ENCODE results near the gene IGFBP4. TPM values are rescaled to one million over a fixed set of nuclear protein-coding genes. Genes with fewer than 3 reads are reported as not detected.

Gene IGFBP4
- total RNA-seq, 1 experiment from 2014 or later = not detected

- no peak overlapping the region for H3K4me2 ChIP-seq (ENCODE audit: low read depth, low read length, poor library complexity, severe bottlenecking)
- H2AFZ ChIP-seq (ENCODE audit: low read length) = no peak overlapping the region
- peaks cover 7% of the 10 kb centered on the region for H3K4me1 ChIP-seq (ENCODE audit: low read length)
- no peaks in the 10 kb centered on the region for H3K36me3 ChIP-seq (ENCODE audit: insufficient read depth, low read length)
- H3K9me2 ChIP-seq (replicated peaks; ENCODE audit: insufficient read depth, low read length) = no peaks in the 10 kb centered on the region
- H3K4me3 ChIP-seq (ENCODE audit: low read length) = no peak overlapping the region
- H3K27ac ChIP-seq (ENCODE audit: low read length) = no peak overlapping the region
- H4K20me1 ChIP-seq (ENCODE audit: insufficient read depth, low read depth, low read length) = no peaks in the 10 kb centered on the region; the same call in 1 of the 2 replicates
- H3K79me2 ChIP-seq (ENCODE audit: low read length) = no peaks in the 10 kb centered on the region
- no peaks in the 10 kb centered on the region for H3K9me3 ChIP-seq (ENCODE audit: low read length)
- no peak overlapping the region for H3K9ac ChIP-seq (ENCODE audit: low read length)
- no peaks in the 10 kb centered on the region for H3K27me3 ChIP-seq (ENCODE audit: low read length)
- DNase-seq = no peak
These were observed 41.2 kb downstream of the IGFBP4 start for GRCh38 chr17:40484285-40484972.

- no peak overlapping the region for H3K4me3 ChIP-seq (ENCODE audit: low read length)
- no peak for DNase-seq
- H3K9me3 ChIP-seq (ENCODE audit: low read length) = no peaks in the 10 kb centered on the region
- no peaks in the 10 kb centered on the region for H3K9me2 ChIP-seq (replicated peaks; ENCODE audit: insufficient read depth, low read length)
- peaks cover 12% of the 10 kb centered on the region for H3K4me1 ChIP-seq (ENCODE audit: low read length)
- no peak overlapping the region for H3K9ac ChIP-seq (ENCODE audit: low read length)
- H3K4me2 ChIP-seq (ENCODE audit: low read depth, low read length, poor library complexity, severe bottlenecking) = no peak overlapping the region
- H3K27me3 ChIP-seq (ENCODE audit: low read length) = no peaks in the 10 kb centered on the region
- no peak overlapping the region for H3K27ac ChIP-seq (ENCODE audit: low read length)
- no peaks in the 10 kb centered on the region for H3K79me2 ChIP-seq (ENCODE audit: low read length)
- H3K36me3 ChIP-seq (ENCODE audit: insufficient read depth, low read length) = no peaks in the 10 kb centered on the region
- no peaks in the 10 kb centered on the region; the same call in 1 of the 2 replicates for H4K20me1 ChIP-seq (ENCODE audit: insufficient read depth, low read depth, low read length)
- H2AFZ ChIP-seq (ENCODE audit: low read length) = no peak overlapping the region
These were observed 41.8 kb downstream of the IGFBP4 start for GRCh38 chr17:40484973-40485530.

- Histone ChIP-seq H3K27me3 (ENCODE audit: low read length) (no peaks in the 10 kb centered on the region), H3K9me3 (ENCODE audit: low read length) (no peaks in the 10 kb centered on the region), H3K27ac (ENCODE audit: low read length) (no peak overlapping the region), H3K9ac (ENCODE audit: low read length) (no peak overlapping the region), H3K4me2 (ENCODE audit: low read depth, low read length, poor library complexity, severe bottlenecking) (no peak overlapping the region), H3K36me3 (ENCODE audit: insufficient read depth, low read length) (no peaks in the 10 kb centered on the region), H4K20me1 (ENCODE audit: insufficient read depth, low read depth, low read length) (no peaks in the 10 kb centered on the region; the same call in 1 of the 2 replicates), H3K9me2 (replicated peaks; ENCODE audit: insufficient read depth, low read length) (no peaks in the 10 kb centered on the region), H2AFZ (ENCODE audit: low read length) (no peak overlapping the region), H3K4me3 (ENCODE audit: low read length) (no peak overlapping the region), H3K79me2 (ENCODE audit: low read length) (no peaks in the 10 kb centered on the region), H3K4me1 (ENCODE audit: low read length) (peaks cover 6% of the 10 kb centered on the region)
- no peak for DNase-seq
These were observed 42.7 kb downstream of the IGFBP4 start for GRCh38 chr17:40485851-40486521.

GRCh38 chr17:40486522-40487370 is 43.5 kb downstream of the IGFBP4 start:
- Histone ChIP-seq H3K4me3 (ENCODE audit: low read length) (no peak overlapping the region), H3K27me3 (ENCODE audit: low read length) (no peaks in the 10 kb centered on the region), H4K20me1 (ENCODE audit: insufficient read depth, low read depth, low read length) (no peaks in the 10 kb centered on the region; the same call in 1 of the 2 replicates), H3K9me3 (ENCODE audit: low read length) (no peaks in the 10 kb centered on the region), H3K79me2 (ENCODE audit: low read length) (no peaks in the 10 kb centered on the region), H3K4me1 (ENCODE audit: low read length) (peaks cover 6% of the 10 kb centered on the region), H2AFZ (ENCODE audit: low read length) (no peak overlapping the region), H3K9ac (ENCODE audit: low read length) (no peak overlapping the region), H3K9me2 (replicated peaks; ENCODE audit: insufficient read depth, low read length) (no peaks in the 10 kb centered on the region), H3K36me3 (ENCODE audit: insufficient read depth, low read length) (no peaks in the 10 kb centered on the region), H3K27ac (ENCODE audit: low read length) (no peak overlapping the region), H3K4me2 (ENCODE audit: low read depth, low read length, poor library complexity, severe bottlenecking) (no peak overlapping the region)
- DNase-seq = no peak

- Histone ChIP-seq H3K9ac (ENCODE audit: low read length) (no peak overlapping the region), H3K27ac (ENCODE audit: low read length) (no peak overlapping the region), H3K27me3 (ENCODE audit: low read length) (no peaks in the 10 kb centered on the region), H3K9me2 (replicated peaks; ENCODE audit: insufficient read depth, low read length) (no peaks in the 10 kb centered on the region), H3K79me2 (ENCODE audit: low read length) (no peaks in the 10 kb centered on the region), H3K4me2 (ENCODE audit: low read depth, low read length, poor library complexity, severe bottlenecking) (no peak overlapping the region), H2AFZ (ENCODE audit: low read length) (no peak overlapping the region), H3K36me3 (ENCODE audit: insufficient read depth, low read length) (no peaks in the 10 kb centered on the region), H3K4me3 (ENCODE audit: low read length) (no peak overlapping the region), H4K20me1 (ENCODE audit: insufficient read depth, low read depth, low read length) (no peaks in the 10 kb centered on the region; the same call in 1 of the 2 replicates), H3K4me1 (ENCODE audit: low read length) (peaks cover 6% of the 10 kb centered on the region), H3K9me3 (ENCODE audit: low read length) (no peaks in the 10 kb centered on the region)
- DNase-seq = no peak
These were observed 44.2 kb downstream of the IGFBP4 start for GRCh38 chr17:40487371-40488020.

GRCh38 chr17:40490289-40490853 is 47.1 kb downstream of the IGFBP4 start:
- Histone ChIP-seq H3K27ac (ENCODE audit: low read length) (no peak overlapping the region), H2AFZ (ENCODE audit: low read length) (no peak overlapping the region), H3K9me3 (ENCODE audit: low read length) (no peaks in the 10 kb centered on the region), H3K9ac (ENCODE audit: low read length) (no peak overlapping the region), H4K20me1 (ENCODE audit: insufficient read depth, low read depth, low read length) (no peaks in the 10 kb centered on the region; the same call in 1 of the 2 replicates), H3K9me2 (replicated peaks; ENCODE audit: insufficient read depth, low read length) (no peaks in the 10 kb centered on the region), H3K4me1 (ENCODE audit: low read length) (peaks cover 6% of the 10 kb centered on the region), H3K4me2 (ENCODE audit: low read depth, low read length, poor library complexity, severe bottlenecking) (no peak overlapping the region), H3K79me2 (ENCODE audit: low read length) (no peaks in the 10 kb centered on the region), H3K4me3 (ENCODE audit: low read length) (no peak overlapping the region), H3K36me3 (ENCODE audit: insufficient read depth, low read length) (no peaks in the 10 kb centered on the region), H3K27me3 (ENCODE audit: low read length) (no peaks in the 10 kb centered on the region)
- DNase-seq = no peak

- no peak overlapping the region for H3K27ac ChIP-seq (ENCODE audit: low read length)
- H3K9ac ChIP-seq (ENCODE audit: low read length) = no peak overlapping the region
- no peak overlapping the region for H2AFZ ChIP-seq (ENCODE audit: low read length)
- no peaks in the 10 kb centered on the region for H3K36me3 ChIP-seq (ENCODE audit: insufficient read depth, low read length)
- no peaks in the 10 kb centered on the region for H3K27me3 ChIP-seq (ENCODE audit: low read length)
- no peaks in the 10 kb centered on the region for H3K79me2 ChIP-seq (ENCODE audit: low read length)
- no peak overlapping the region for H3K4me2 ChIP-seq (ENCODE audit: low read depth, low read length, poor library complexity, severe bottlenecking)
- DNase-seq = no peak
- H4K20me1 ChIP-seq (ENCODE audit: insufficient read depth, low read depth, low read length) = no peaks in the 10 kb centered on the region; the same call in 1 of the 2 replicates
- H3K4me3 ChIP-seq (ENCODE audit: low read length) = no peak overlapping the region
- H3K9me3 ChIP-seq (ENCODE audit: low read length) = no peaks in the 10 kb centered on the region
- H3K4me1 ChIP-seq (ENCODE audit: low read length) = peaks cover 6% of the 10 kb centered on the region
- H3K9me2 ChIP-seq (replicated peaks; ENCODE audit: insufficient read depth, low read length) = no peaks in the 10 kb centered on the region
These were observed 47.7 kb downstream of the IGFBP4 start for GRCh38 chr17:40490982-40491381.

All from Karpas-422 (cell line).